OCI-LY7 (cell line): Measurements from ENCODE around the gene PDE9A. TPM values are rescaled to one million over a fixed set of nuclear protein-coding genes. Genes with fewer than 3 reads are reported as not detected.

Experiments
- BruUV-seq: library from RNA; stranded (reverse); fragments of 400-500 nt; replicated peaks from 2 replicates; lab custom pipeline; 2021; lab: Mats Ljungman, UMichigan
- CTCF ChIA-PET: fragments of 300-600 bp; sonication (Branson Sonifier 250); formaldehyde crosslinking; loops from one replicate; lab custom pipeline; 2022; ENCODE audit warnings: antibody characterized with exemption; ENCODE audit not compliant: unreplicated experiment; lab: Charles Lee
- POLR2A ChIA-PET: fragments of 300-600 bp; sonication (Branson Sonifier 250); formaldehyde crosslinking; loops from one replicate; lab custom pipeline; 2022; ENCODE audit warnings: antibody characterized with exemption; lab: Charles Lee
- DNase-seq: peaks from one replicate; pipeline ENCODE4 v3.0.0-alpha.2; 2015; ENCODE audit warnings: low spot score
- H2AFZ ChIP-seq: fragments of 200-600 bp; sonication (generic), shearing (Covaris generic); 2 replicates; pipeline ENCODE4 v1.6.1; 2014; ENCODE audit warnings: mild to moderate bottlenecking, antibody characterized with exemption, low read length, moderate library complexity
- H3K27ac ChIP-seq: fragments of 200-600 bp; sonication (generic); 2 replicates; pipeline ENCODE4 v1.5.1; 2014; ENCODE audit warnings: mixed run types, low read depth, mild to moderate bottlenecking, moderate library complexity, low read length, inconsistent platforms; ENCODE audit not compliant: poor library complexity, severe bottlenecking
- H3K36me3 ChIP-seq: fragments of 200-600 bp; sonication (generic); 2 replicates; pipeline ENCODE4 v1.6.1; 2014; ENCODE audit warnings: mild to moderate bottlenecking, antibody characterized with exemption, low read length, moderate library complexity, mixed read lengths; ENCODE audit not compliant: insufficient read depth
- H3K4me1 ChIP-seq: fragments of 200-600 bp; sonication (generic); 2 replicates; pipeline ENCODE4 v1.5.1; 2014; ENCODE audit warnings: mild to moderate bottlenecking, low read length; ENCODE audit not compliant: insufficient read depth, poor library complexity, severe bottlenecking
- H3K4me2 ChIP-seq: fragments of 200-600 bp; sonication (generic); 2 replicates; pipeline ENCODE4 v1.6.1; 2014; ENCODE audit warnings: mild to moderate bottlenecking, low read length
- H3K4me3 ChIP-seq: fragments of 200-600 bp; sonication (generic); 2 replicates; pipeline ENCODE4 v1.5.1; 2014; ENCODE audit warnings: mild to moderate bottlenecking, low read depth, low read length; ENCODE audit not compliant: poor library complexity, severe bottlenecking
- H3K79me2 ChIP-seq: fragments of 200-600 bp; sonication (generic); 2 replicates; pipeline ENCODE4 v1.6.1; 2016; ENCODE audit warnings: low read depth, mild to moderate bottlenecking, low read length, moderate library complexity, mixed read lengths; ENCODE audit not compliant: insufficient read depth
- H3K9me2 ChIP-seq: fragments of 200-600 bp; sonication (generic); 2 replicates; pipeline ENCODE4 v1.6.1; 2016; ENCODE audit warnings: mild to moderate bottlenecking, low read length, mixed read lengths; ENCODE audit not compliant: insufficient read depth
- H3K9me3 ChIP-seq: fragments of 200-600 bp; sonication (generic); 2 replicates; pipeline ENCODE4 v1.6.1; 2014; ENCODE audit warnings: mild to moderate bottlenecking, mixed run types, low read length, mixed read lengths
- H4K20me1 ChIP-seq: fragments of 200-600 bp; sonication (generic); 2 replicates; pipeline ENCODE4 v1.6.1; 2014; ENCODE audit warnings: mild to moderate bottlenecking, antibody characterized with exemption, low read length, moderate library complexity, mixed read lengths; ENCODE audit not compliant: insufficient read depth
- CTCF ChIP-seq: fragments of 200-600 bp; sonication (generic); conservative IDR thresholded peaks from 2 replicates; pipeline ENCODE4 v1.5.1; 2014; ENCODE audit warnings: mild to moderate bottlenecking, antibody characterized with exemption, low read length, moderate library complexity, mixed read lengths
- EZH2phosphoT487 ChIP-seq: fragments of 200-600 bp; sonication (generic); IDR thresholded peaks from 2 replicates; pipeline ENCODE4 v1.6.1; 2018; ENCODE audit warnings: low read depth, borderline replicate concordance, mild to moderate bottlenecking, mixed run types, antibody characterized with exemption, low read length, moderate library complexity, mixed read lengths
- intact Hi-C: fragments of 100-400 bp; cut with micrococcal nuclease; formaldehyde crosslinking; loops from one replicate; pipeline ENCODE4 v1.10.0; 2022; ENCODE audit not compliant: unreplicated experiment
- total RNA-seq, 2 experiments: library from RNA; depleted of rRNA in 1 of 2; stranded (reverse); fragments of >200 nt in 1 of 2; shearing (Covaris generic) in 1 of 2; gene quantifications; 2 replicates each; pipeline ENCODE4 v1.2.3, GENCODE V29; 2014 to 2022

Gene PDE9A
- total RNA-seq, 2 experiments from 2014 or later = 11.4 to 22.4 TPM

- Histone ChIP-seq H3K9me2 (no peaks in the 10 kb centered on the region), H2AFZ (no peak overlapping the region), H3K27ac (no peak overlapping the region), H3K4me3 (no peak overlapping the region), H3K4me2 (no peak overlapping the region), H4K20me1 (no peaks in the 10 kb centered on the region), H3K4me1 (no peaks in the 10 kb centered on the region), H3K79me2 (no peaks in the 10 kb centered on the region), H3K36me3 (no peaks in the 10 kb centered on the region), H3K9me3 (no peaks in the 10 kb centered on the region)
- ChIA-PET POLR2A (interaction anchor here (1.4 kb wide), 1 partner anchor 15 kb away, joined by 3 read pairs; no protein-coding TSS in a partner anchor), CTCF (no interaction called here)
- intact Hi-C loops = no loop called here
- no peak for DNase-seq
- TF ChIP-seq CTCF (no peak), EZH2phosphoT487 (no peak)
- BruUV-seq = no TSS peak
Observed at GRCh38 chr21:42644223-42645208, 8.9 kb upstream of the PDE9A start.

- BruUV-seq = no TSS peak
- Histone ChIP-seq H3K36me3 (no peaks in the 10 kb centered on the region), H3K4me2 (no peak overlapping the region), H3K4me3 (no peak overlapping the region), H3K4me1 (no peaks in the 10 kb centered on the region), H3K9me2 (no peaks in the 10 kb centered on the region), H3K9me3 (no peaks in the 10 kb centered on the region), H3K79me2 (no peaks in the 10 kb centered on the region), H3K27ac (no peak overlapping the region), H4K20me1 (no peaks in the 10 kb centered on the region), H2AFZ (no peak overlapping the region)
- CTCF ChIA-PET = no interaction called here
- POLR2A ChIA-PET = interaction anchor here (1.4 kb wide), 1 partner anchor 14 kb away, joined by 3 read pairs; no protein-coding TSS in a partner anchor
- DNase-seq = no peak
- TF ChIP-seq EZH2phosphoT487 = no peak
- no peak for TF ChIP-seq CTCF
- intact Hi-C loops = no loop called here
Observed at GRCh38 chr21:42645211-42646075, 8.0 kb upstream of the PDE9A start.
